Mammary epithelial cell (primary cell): ENCODE data around the gene SMIM24.

Experiments used
- CTCF ChIP-seq, 2 donors: IDR thresholded peaks in 1 of 2; conservative IDR thresholded peaks in 1 of 2; 2 replicates each; pipeline ENCODE4 v1.5.1; 2011 to 2012; ENCODE audit warnings: inconsistent platforms in 2 of 2, low read length in 2 of 2, mild to moderate bottlenecking in 2 of 2, control low read depth in 1 of 2, low read depth in 1 of 2; ENCODE audit not compliant: insufficient read depth in 1 of 2; ENCODE audit errors: extremely low read depth in 1 of 2
- EZH2 ChIP-seq: IDR thresholded peaks from 2 replicates; pipeline ENCODE4 v1.6.1; 2012; ENCODE audit warnings: low read length, inconsistent platforms, borderline replicate concordance

- no peak for TF ChIP-seq EZH2
- no peak for TF ChIP-seq CTCF (conservative IDR thresholded peaks at IDR 0.05 in 1 of 2, IDR thresholded peaks at IDR 0.05 in 1 of 2; ENCODE audit: extremely low read depth in 1 of 2, insufficient read depth in 1 of 2, low read depth in 1 of 2, low read length in 2 of 2)
These were observed 29.3 kb upstream of the SMIM24 start for GRCh38 chr19:3509566-3509989.
